GM21381 (cell line): ENCODE measurements around the gene HAP1.

Experiments used
- ATAC-seq: cut with Tn5 transposase; IDR thresholded peaks from one replicate; pipeline ENCODE4 v1.9.1; 2021; ENCODE audit warnings: mild to moderate bottlenecking, moderate library complexity; ENCODE audit not compliant: unreplicated experiment

The HAP1 gene

DNA sequence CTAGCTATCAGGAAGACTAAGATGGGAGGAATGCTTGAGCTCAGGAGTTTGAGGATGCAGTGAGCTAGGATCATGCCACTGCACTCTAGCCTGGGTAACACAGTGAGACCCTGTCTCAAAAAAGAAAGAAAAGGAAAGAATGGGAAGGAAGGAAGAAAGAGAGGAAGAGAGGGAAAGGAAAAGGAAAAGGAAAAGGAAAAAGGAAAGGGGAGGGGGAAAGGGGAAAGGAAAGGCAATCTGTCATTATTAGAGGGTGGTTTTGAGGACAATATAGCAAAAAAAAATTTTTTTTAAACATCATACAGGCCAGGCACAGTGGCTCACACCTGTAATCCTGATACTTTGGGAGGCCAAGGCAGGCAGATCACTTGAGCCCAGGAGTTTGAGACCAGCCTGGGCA lies 31.7 kb upstream of the HAP1 start:
- no peak for ATAC-seq

GRCh38 chr17:41763327-41763726 lies 28.9 kb upstream of the HAP1 start:
- no peak for ATAC-seq

- ATAC-seq, result no peak
Measured at GRCh38 chr17:41762841-41763240, 28.4 kb upstream of the HAP1 start.

DNA sequence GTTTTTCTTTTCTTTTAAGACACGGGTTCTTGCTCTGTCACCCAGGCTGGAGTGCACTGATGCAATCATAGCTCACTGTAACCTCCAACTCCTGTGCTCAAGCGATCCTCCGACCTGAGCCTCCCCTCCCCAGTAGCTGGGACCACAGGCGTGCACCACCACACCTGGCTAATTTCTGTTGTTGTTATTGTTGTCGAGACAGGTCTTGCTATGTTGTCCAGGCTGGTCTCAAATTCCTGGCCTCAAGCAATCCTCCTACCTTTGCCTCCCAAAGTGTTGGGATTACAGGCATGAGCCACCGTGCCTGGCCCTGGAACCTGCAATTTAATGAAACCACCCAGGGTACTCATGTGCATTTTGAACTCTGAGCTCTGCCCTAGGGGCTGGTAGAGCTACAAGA lies 27.9 kb upstream of the HAP1 start:
- no peak for ATAC-seq

GRCh38 chr17:41760878-41761277 lies 26.4 kb upstream of the HAP1 start:
- no peak for ATAC-seq

DNA sequence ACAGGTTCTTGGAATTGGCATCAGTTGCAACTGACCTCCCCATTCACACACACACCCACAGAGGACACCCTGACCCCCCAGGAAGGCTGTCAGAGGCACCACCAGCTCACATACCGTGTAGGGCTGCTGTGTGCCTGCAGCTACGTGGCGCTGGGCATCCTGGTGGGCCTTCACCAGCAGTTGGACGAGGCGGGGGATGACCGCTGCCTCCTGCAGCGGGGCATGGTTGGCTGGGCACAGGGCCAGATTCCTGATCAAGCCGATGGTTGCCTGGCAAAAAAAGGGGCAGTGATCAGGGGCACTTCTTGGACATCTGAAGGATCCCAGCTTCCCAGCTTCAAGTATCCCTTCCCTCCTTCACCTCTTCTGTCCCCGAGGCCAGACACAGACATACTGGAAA lies 24.2 kb upstream of the HAP1 start:
- no peak for ATAC-seq

- ATAC-seq, result no peak
Measured at GRCh38 chr17:41754066-41754465, 19.6 kb upstream of the HAP1 start.

DNA sequence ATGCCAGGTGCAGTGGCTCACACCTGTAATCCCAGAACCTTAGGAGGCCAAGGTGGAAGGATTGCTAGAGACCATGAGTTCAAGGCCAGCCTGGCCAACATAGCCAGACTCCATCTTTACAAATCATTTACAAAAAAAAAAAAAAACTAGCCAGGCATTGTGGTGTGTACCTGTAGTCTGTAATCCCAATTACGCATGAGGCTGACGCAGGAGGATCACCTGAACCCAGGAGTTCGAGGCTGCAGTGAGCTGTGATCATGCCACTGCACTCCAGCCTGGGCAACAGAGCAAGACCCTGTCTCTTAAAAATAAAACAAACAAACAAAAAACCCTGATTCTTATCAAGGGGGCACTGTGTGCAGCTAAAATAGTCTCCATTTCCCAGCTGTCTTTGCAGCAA lies 16.8 kb upstream of the HAP1 start:
- ATAC-seq, result no peak

DNA sequence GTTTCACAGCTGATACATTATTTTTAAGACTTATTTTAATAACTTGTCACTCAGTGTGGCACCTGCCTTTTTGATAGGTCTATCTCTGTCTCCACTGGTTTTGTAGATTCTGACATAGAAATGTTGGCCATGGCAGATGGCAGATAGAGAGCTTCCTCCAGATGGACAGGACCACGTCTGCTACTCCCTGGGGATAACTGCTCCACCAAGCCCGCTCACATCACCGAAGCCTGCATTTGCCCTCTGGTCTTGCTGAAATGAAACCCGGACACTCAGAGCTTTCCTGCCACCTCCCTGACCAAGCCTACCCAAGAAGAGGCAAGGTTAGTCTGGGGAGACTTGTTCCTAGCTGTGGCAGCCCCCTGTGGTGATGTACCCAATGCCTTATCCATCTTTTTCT lies 16.4 kb upstream of the HAP1 start:
- ATAC-seq, result no peak

GRCh38 chr17:41748275-41748674 lies 13.8 kb upstream of the HAP1 start:
- no peak for ATAC-seq

DNA sequence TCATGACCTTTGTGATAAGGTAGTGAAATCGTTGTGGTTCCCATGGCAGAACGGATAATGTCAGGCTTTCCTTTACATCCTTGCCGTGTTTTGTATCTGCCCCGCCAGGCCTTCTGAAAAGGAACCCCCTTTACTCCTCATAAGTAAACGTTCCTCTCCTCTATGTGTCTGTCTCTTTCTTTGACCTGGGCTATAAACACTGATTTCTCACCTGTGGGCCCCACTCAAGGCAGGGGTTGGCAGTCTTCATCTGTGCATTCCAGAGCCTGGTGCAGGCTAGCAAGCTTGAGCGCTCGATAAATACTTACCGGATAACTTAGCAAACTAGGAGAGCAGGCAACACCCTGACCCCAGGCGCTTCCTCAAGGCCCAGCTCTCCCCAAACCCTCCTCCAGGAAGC lies 7.3 kb upstream of the HAP1 start:
- ATAC-seq, result no peak

GRCh38 chr17:41740506-41740905 lies 6.1 kb upstream of the HAP1 start:
- ATAC-seq, result no peak

- no peak for ATAC-seq
Measured at GRCh38 chr17:41739661-41740352, 5.4 kb upstream of the HAP1 start.

DNA sequence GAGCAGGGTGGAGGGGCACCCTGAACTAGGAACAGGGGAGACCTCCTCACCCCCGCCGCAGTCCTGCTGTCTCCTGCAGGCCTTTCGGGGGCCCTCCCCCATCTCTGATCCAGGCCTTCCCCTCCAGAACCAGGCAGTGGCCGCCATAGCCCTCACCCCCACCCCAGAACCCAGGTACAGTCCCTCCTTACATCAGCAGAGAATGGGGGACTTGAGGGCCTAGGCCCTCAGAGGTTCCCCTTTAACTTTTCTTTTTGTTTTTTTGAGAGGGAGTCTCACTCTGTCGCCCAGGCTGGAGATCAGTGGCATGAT lies 4.3 kb upstream of the HAP1 start:
- no peak for ATAC-seq

DNA sequence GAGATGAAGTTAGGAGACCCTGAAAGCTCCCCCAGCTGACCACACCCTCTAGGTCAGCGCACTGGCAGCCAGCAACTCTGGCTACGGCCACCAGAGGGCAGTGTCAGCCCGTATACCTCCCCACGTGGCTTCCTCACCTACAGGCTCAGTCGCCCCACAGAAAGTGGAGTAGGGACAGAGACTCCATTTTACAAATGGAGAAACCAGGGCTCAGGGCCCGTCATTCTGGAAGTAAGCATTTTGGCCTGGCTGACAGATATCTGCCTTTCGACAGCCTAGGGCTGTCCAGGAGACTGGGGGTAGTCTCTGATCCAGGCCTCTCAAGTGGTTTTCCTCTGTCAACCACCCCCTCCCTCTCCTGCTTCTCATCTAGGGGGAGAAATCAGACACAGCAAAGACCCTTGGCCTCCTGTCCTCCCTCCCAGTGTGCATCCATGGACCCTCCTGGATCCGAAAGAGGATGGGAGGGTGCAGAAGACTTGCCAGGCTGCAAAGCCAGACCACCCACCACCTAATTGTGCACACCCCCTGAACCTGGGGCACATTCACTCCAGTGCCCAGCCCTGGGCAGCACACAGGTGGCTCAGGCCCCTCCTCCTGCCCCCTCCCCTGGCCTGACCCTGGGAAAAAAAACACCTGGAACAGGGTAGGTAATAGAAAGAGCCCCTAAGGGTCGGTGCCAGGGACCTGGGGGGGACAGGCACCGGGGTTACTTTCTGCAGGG lies 3.8 kb upstream of the HAP1 start:
- ATAC-seq, result no peak

DNA sequence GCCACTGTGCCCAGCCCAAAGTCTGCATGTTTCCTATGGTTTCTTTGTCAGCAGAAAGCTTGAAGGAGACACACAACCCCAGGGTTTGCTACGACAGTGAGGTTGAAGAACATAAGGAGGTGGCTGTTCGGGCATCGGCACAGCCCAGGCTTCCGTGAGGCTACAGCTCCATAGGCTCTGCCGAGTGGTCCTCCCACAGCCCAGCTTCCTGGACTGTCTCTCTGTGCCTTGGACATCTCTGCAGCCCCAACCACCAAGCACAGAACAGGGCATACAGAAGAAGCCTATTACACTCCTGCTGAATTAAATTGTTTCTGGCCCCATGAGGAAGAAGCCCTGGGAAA lies 3.2 kb upstream of the HAP1 start:
- ATAC-seq, result no peak

DNA sequence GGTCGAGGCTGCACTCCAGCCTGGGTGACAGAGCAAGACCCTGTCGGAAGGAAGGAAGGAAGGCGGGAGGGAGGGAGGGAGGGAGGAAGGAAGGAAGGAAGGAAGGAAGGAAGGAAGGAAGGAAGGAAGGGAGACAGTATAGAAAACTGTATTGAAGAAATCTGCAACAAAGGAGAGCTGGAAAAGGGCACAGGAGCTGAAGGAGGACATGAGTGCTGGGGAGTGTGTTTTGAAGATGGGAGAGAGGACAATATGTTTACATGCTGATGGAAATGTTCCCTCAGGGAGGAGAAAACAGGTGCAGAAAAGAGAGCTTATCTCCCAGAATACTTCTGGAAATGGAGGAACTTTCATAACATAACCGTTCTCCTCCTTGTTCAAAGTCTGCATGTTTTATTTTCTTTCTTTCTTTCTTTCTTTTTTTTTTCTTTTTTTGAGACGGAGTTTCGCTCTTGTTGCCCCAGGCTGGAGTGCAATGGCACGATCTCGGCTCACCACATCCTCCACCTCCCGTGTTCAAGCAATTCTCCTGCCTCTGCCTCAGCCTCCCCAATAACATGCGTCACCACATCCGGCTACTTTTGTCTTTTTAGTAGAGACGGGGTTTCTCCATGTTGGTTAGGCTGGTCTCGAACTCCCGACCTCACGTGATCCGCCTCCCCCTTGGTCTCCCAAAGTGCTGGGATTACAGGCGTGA lies 2.7 kb upstream of the HAP1 start:
- no peak for ATAC-seq

DNA sequence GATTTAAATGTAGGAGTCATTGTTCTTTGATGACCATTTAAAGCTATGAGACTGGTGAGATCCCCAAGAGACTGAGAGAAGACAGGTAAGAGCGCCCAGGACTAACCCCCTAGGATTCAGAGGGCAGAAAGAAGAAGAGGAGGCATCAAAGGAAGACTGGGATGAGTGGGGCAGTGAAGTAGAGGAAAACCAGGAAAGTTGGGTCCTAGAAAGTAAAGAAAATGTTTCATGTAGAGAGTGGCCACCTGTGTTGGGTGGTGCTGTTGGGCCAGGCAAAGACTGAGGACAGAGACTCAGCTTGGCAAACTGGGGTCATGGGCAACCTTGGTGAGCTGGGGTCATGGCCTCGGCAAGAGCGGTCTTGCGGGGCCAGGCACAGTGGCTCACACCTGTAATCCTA lies 1.3 kb upstream of the HAP1 start:
- ATAC-seq, result no peak

GRCh38 chr17:41734949-41735313 lies 488 bp upstream of the HAP1 start:
- ATAC-seq, result no peak

DNA sequence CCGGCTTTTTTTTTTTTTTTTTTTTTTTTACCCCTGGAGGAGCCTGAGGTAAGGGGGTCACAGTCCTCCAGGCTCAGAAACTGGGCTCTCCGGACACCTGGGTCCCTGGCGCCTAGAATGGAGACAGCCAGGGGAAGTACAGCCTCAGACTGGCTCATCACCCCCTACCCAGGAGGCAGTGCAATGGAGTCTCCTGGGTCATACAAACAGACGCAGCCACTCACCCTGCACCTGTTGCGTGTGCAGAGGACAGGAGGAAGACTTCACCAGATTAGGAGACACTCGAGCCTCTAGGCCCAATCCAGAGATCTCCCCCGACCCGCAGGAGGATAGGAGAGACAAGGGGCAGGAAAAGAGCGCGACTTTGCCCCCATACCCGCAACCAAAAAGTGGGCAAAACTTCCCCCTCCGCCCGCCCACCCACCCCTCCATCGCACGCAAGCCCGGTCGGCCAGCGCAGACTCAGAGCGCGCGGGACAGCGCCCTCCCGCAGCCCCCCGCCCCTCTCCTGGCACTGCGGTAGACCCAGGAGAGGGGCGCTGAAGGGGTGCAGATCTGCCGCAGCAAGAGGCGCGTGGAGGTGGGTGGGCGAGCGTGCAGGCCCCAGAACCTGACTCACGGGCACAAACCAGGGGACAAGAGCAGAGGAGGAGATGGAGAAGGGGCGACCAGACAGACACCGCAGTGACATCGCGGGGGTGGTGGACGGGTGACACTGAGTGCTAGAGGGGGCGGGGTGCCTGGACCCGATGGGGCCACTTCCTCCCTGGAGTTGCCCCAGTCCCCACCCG lies 900 bp downstream of the HAP1 start:
- ATAC-seq, result no peak

GRCh38 chr17:41731836-41732235 lies 2.6 kb downstream of the HAP1 start:
- ATAC-seq, result no peak

GRCh38 chr17:41730479-41730878 lies 4.0 kb downstream of the HAP1 start:
- no peak for ATAC-seq
